Ishikawa (cell line): ENCODE results near the gene RNASEH1.

Experiments used
- EP300 ChIP-seq: IDR thresholded peaks from 2 replicates; pipeline ENCODE4 v1.6.1; 2012; ENCODE audit warnings: borderline replicate concordance
- NFIC ChIP-seq: IDR thresholded peaks from 2 replicates; pipeline ENCODE4 v1.6.1; 2012
- RAD21 ChIP-seq: IDR thresholded peaks from 2 replicates; pipeline ENCODE4 v1.6.1; 2012; ENCODE audit warnings: low read depth
- TAF1 ChIP-seq: IDR thresholded peaks from 2 replicates; pipeline ENCODE4 v1.6.1; 2012; ENCODE audit warnings: low read depth, mild to moderate bottlenecking
- TCF12 ChIP-seq: IDR thresholded peaks from 2 replicates; pipeline ENCODE4 v1.6.1; 2012; ENCODE audit warnings: low read depth
- TF ChIP-seq, protein P1 (sequence below): IDR thresholded peaks from 2 replicates; pipeline ENCODE4 v1.6.1; 2012; ENCODE audit warnings: low read depth, mild to moderate bottlenecking
- TF ChIP-seq, protein P2 (sequence below): IDR thresholded peaks from 2 replicates; pipeline ENCODE4 v1.6.1; 2012

DNA sequence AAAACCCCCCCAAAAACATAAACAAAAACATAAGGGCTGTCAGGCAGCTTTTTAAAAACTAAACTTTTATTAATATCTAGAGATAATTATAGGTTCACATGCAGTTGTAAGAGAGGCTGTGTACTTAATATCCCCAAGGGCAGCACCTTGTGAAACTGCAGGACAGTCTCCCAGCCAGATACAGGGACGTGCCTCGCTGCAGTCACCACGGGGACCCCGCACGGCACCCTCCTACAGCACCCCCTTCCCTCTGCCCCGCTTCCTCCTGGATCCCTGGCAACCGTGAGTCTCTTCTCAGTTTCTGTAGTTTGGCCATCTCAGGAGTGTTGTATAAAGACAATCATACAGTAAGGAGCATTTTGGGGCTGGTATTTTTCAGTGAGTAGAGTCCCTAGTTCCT, 30.0 kb upstream of the RNASEH1 start:
- TF ChIP-seq, protein P1, sequence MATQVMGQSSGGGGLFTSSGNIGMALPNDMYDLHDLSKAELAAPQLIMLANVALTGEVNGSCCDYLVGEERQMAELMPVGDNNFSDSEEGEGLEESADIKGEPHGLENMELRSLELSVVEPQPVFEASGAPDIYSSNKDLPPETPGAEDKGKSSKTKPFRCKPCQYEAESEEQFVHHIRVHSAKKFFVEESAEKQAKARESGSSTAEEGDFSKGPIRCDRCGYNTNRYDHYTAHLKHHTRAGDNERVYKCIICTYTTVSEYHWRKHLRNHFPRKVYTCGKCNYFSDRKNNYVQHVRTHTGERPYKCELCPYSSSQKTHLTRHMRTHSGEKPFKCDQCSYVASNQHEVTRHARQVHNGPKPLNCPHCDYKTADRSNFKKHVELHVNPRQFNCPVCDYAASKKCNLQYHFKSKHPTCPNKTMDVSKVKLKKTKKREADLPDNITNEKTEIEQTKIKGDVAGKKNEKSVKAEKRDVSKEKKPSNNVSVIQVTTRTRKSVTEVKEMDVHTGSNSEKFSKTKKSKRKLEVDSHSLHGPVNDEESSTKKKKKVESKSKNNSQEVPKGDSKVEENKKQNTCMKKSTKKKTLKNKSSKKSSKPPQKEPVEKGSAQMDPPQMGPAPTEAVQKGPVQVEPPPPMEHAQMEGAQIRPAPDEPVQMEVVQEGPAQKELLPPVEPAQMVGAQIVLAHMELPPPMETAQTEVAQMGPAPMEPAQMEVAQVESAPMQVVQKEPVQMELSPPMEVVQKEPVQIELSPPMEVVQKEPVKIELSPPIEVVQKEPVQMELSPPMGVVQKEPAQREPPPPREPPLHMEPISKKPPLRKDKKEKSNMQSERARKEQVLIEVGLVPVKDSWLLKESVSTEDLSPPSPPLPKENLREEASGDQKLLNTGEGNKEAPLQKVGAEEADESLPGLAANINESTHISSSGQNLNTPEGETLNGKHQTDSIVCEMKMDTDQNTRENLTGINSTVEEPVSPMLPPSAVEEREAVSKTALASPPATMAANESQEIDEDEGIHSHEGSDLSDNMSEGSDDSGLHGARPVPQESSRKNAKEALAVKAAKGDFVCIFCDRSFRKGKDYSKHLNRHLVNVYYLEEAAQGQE, result no peak
- TF ChIP-seq NFIC (no peak), TCF12 (no peak), TAF1 (no peak), EP300 (no peak), RAD21 (no peak)
- TF ChIP-seq, protein P2, sequence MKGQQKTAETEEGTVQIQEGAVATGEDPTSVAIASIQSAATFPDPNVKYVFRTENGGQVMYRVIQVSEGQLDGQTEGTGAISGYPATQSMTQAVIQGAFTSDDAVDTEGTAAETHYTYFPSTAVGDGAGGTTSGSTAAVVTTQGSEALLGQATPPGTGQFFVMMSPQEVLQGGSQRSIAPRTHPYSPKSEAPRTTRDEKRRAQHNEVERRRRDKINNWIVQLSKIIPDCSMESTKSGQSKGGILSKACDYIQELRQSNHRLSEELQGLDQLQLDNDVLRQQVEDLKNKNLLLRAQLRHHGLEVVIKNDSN, result no peak
